Measurements from ENCODE around the gene ZNF419.
"Not testable (repeated sequence)": the region's sequence is repeated elsewhere in the genome, so short reads cannot be mapped to it uniquely, and the experiment has no call there.

DNA sequence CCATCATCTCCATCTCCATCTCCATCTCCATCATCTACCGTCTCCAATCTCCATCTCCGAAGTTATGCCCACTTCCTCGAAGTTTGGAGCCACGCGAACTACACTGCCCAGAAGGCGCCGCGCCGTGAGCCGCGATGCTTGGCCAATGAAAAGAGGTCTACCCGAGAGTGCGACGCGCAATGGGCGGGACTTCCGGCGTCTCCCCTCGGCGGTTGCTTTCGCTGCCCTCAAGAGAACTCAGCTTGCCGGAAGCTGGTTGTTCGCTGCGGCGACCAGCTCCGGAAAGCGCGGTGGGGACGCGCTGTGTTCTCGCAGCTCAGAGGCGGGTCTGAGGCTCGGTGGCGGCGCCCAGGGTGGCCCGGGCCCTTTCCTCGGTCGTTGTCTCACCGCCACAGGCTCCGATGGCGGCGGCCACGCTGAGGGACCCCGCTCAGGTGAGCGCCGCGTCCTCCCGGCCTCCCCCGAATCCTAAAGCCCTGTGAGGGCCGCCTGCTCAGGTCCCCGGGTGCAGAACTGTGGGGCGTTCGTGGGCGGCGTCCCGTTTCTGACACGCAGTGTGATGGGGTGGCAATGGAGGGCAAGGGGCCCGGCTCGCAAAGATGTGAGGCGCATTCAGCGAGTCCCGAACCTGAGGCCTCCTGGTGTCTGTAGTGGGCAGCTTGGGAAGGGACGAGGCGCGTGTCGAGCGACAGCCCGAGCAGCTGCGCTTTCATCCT is 12.3 kb downstream of the ZNF419 start, which contains the start of gene ZNF773:
- TF ChIP-seq, protein P1, sequence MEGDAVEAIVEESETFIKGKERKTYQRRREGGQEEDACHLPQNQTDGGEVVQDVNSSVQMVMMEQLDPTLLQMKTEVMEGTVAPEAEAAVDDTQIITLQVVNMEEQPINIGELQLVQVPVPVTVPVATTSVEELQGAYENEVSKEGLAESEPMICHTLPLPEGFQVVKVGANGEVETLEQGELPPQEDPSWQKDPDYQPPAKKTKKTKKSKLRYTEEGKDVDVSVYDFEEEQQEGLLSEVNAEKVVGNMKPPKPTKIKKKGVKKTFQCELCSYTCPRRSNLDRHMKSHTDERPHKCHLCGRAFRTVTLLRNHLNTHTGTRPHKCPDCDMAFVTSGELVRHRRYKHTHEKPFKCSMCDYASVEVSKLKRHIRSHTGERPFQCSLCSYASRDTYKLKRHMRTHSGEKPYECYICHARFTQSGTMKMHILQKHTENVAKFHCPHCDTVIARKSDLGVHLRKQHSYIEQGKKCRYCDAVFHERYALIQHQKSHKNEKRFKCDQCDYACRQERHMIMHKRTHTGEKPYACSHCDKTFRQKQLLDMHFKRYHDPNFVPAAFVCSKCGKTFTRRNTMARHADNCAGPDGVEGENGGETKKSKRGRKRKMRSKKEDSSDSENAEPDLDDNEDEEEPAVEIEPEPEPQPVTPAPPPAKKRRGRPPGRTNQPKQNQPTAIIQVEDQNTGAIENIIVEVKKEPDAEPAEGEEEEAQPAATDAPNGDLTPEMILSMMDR (conservative IDR thresholded peaks at IDR 0.05; ENCODE audit: low read length): not testable (repeated sequence)
- not testable (repeated sequence) for TF ChIP-seq EZH2phosphoT487 (IDR thresholded peaks at IDR 0.05; ENCODE audit: borderline replicate concordance)
